Limb (tissue), 2 donors: ENCODE data around the gene ZNF785.
"Not testable (repeated sequence)": the region's sequence is repeated elsewhere in the genome, so short reads cannot be mapped to it uniquely, and the experiment has no call there.

Experiments used
- DNase-seq, 2 donors: peaks; one replicate each; pipeline ENCODE4 v3.0.0-alpha.2; 2016; ENCODE audit errors: extremely low spot score in 2 of 2

The ZNF785 gene

DNA sequence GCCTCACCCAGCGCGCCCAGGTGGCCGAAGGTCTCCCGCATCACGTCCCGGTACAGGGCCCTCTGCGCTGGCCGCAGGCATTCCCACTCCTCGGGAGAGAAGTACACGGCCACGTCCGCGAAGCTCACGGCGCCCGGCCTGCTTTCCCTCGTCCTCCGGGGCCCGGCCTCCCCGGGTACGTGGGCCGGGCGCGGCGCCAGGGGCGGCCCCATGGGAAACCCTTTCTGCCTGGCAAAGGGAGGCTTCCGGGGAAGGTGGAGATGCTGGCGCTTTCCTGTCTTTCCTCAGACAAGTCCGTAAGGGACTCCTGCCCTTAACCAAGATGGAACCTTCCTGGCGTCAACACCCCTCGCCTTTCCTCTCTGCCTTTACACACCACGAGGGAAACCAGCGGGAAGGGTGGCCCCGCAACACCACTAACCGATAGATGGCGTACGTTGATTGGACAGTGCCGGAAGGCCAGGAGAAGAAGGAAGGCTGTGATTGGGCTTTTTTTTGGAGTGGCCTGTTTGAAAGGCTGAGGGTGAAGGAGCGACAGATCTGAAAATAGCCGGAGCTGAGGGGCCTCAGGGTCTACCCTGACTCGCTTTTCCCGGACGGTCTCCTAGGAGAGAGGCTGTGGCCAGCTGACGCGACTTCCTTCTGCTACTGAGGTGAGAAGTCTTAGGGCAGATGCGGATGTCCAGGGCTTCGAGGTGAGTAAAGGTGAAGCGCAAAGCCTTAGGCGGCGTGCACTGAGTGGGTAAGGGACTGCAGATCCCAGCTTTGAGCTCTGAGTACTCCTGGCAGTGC, at the start of gene ZNF785:
ZNF785 (minus strand) TSS at position 298 of the 792 bp plus-strand sequence; CDS start at position 212, 86 bp downstream.
- DNase-seq: peak; percentile 95 to 99

- DNase-seq: no peak
Measured at GRCh38 chr16:30633526-30633925, 48.0 kb upstream of the ZNF785 start.

DNA sequence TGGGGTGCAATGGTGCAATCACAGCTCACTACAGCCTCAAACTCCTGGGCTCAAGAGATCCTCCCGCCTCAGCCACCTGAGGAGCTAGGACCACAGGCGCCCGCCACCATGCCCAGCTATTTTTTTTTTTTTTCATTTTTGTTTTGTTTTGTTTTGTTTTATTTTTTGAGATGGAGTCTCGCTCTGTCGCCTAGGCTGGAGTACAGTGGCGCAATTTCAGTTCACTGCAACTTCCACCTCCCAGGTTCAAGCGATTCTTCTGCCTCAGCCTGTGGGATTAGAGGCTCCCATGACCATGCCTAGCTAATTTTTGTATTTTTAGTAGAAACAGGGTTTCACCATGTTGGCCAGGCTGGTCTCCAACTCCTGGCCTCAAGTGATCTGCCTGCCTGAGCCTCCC, 47.0 kb upstream of the ZNF785 start:
- not testable (repeated sequence) for DNase-seq

DNA sequence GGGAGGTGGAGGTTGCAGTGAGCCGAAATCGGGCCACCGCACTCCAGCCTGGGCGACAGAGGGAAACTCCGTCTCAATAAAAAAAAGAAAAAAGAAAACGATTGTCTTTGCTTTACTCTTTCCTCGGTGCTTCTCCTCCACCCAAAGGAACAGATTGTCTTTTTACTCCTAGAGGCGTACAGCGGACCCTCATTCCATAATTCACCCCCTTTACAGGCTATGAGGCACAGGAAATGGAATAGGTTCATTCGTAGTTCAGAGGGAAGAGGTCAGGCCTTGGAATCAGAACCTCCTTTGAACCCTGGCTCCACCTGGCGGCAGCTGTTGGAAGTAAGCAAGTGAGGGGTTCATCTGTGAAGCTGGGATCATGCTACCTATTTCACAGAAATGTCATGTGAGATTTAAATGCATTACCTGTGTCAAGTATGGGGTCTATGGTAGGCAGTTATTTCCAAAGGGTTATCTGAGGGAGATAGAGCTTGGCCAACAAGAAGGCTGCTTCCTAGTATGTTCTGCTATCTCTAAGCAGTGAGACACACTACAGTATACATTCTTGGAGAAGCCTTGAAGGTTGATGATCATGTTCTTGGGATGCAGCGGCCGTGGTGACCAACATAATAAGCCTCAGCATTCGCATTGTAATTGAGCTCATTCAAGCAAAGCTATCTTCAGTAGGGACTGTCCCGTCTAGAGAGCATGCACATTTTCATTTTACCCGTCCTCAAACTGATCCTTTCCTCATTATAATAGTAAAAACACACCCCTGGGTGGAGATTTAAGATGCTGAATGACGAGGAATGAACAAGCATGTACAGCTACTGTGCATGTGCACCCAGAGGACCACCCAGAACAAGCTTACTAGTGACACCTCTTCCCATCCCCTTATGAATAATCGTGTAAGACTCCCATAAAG, 43.4 kb upstream of the ZNF785 start:
- DNase-seq: peak; percentile 69 to 89

GRCh38 chr16:30626236-30626635, 40.7 kb upstream of the ZNF785 start:
- no peak for DNase-seq

- DNase-seq: no peak
Measured at GRCh38 chr16:30623536-30624283, 38.2 kb upstream of the ZNF785 start.

DNA sequence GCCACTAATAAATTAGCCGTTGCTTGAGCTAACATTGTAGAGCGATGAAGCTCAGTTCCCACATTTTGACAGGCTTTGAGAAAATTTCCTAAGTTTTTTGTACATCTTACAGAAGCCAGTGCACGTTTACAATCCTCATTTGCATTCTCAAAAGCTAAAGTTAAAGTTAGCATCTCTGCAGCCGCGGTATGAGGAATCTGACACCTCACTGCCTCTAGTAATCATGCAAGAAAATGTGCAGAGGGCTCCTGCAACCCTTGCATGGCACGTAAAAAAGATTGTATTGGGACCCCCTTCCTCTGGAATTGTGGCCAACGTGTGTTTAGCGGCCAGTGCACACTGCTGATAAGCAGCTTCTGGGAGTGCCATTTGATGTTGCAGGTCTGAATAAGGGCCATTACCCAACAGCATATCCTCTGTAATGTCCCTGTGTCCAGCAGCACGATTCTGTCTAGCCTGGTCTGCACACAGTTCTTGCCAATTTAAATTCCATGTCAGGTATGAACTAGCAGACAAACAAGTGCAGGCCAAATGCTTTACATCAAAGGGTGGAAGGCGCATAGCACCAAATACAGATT, 37.0 kb upstream of the ZNF785 start:
- no peak for DNase-seq

- no peak for DNase-seq
Measured at GRCh38 chr16:30621765-30622164, 36.3 kb upstream of the ZNF785 start.

DNA sequence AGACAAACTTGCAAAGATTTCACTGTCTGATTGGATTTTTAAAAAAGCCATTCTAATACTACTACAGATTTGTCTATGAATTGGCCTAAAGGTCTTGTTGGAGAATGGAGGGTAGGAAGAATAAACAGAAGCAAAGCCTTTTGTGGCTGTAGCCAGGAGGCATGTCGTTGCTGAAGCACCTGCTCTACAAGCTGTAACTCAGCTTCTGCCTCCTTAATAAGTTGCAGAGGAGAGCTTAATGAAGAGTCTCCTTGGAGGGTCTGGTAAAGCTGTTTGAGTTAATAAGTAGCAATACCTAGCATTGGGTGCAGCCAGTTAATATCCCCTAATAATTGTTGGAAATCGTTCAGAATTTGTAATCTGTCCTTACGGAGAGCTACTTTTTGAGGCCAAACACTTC, 34.7 kb upstream of the ZNF785 start:
- no peak for DNase-seq

GRCh38 chr16:30619638-30620037, 34.1 kb upstream of the ZNF785 start:
- DNase-seq: no peak

DNA sequence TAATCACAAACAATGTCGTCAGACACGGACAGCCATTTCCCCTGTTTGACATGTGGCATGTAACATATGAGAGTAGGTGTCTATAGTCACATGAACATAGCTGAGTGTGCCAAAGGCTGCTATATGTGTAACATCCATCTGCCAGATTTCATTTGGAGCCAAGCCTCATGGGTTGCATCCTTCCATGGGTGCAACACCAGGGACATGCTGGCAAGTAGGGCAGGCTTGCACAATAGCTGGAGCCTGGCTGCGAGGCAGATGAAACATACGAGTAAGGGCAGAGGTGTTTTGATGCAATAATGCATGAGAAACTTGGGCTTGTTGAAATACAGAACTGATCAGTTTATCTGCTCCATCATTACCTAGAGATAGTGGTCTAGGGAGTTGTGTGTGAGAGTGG, 33.7 kb upstream of the ZNF785 start:
- no peak for DNase-seq

- peak in 1 of 2 donors; percentile 35 for DNase-seq
Measured at GRCh38 chr16:30615358-30616091, 30.0 kb upstream of the ZNF785 start.

GRCh38 chr16:30609926-30610839, 24.7 kb upstream of the ZNF785 start, which contains the start of gene ZNF689:
ZNF689 (minus strand) TSS chr16:30610389; CDS start chr16:30610041, 348 bp downstream.
- peak; percentile 95 to 99 for DNase-seq

DNA sequence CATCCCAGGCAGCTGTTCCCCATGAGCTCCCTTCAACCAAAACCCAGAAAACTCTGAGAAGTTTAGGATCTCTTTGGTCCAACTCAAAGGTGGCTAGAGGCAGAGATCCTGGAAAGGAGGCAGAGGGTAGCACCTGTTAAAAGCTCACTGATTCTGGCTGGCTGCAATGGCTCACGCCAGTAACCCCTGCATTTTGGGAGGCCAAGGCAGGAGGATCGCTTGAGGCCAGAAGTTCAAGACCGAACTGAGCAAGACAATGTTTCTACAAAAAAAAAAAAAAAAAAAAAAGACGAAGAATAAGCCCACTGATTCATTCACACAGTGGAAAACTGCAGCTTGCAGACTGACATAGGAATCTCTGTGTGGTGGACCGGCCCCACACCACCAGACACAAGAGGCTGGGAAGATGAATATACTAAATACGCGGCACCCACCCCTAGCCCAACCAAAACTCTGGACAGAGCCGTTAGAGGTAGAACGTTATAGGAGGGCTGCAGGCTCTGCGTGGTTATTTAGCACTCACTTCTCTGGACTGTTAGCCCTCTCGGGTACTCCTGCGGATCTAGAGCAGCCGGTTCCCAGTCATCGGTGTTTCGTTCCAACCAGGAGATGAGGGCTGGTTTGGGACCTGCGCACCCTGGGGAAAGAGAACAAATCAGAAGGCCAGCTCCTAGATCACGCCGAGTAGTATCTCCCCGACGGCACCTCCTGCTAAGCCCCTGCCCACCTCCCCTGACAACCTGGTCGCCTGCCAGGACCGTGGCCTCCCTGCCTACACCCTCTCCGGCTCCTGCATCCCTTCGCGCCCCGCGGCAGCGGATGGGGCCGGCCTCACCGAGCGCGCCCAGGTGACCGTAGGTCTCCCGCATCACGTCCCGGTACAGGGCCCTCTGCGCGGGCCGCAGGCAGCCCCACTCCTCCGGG, 23.8 kb upstream of the ZNF785 start:
- peak in 1 of 2 donors; percentile 77 for DNase-seq

DNA sequence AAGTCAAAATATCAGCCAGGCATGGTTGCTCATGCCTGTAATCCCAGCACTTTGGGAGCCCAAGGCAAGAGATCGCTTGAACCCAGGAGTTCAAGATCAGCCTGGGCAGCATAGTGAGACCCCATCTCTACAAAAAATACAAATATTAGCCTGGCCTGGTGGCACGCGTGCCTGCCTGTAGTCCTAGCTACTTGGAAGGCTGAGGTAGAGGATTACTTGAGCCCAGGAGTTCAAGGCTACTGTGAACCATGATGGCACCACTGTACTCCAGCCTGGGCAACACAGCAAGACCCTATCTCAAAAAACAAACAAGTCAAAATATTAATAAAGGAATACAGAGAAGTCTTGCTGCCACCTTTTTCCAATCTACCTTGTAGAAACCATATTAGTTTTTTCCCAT, 20.5 kb upstream of the ZNF785 start:
- no peak for DNase-seq

DNA sequence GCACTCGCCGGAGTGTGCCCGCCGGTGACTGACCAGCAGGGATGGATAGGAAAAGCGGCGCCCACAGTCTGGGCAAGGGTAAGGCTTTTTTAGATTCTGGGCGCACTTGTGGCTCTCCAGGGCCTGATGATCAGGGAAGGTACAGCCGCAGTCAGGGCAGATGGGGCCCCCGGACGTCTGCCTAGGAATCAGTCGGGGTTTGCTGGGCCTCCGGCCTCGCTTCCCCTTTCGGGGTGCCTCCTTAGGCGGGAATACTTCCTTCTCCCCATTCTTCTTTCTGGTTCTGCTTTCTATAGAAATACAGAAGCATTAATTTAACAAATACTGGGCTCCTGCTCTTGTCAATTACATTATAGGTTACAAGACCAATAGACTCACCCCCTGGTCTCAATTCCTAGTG, 19.7 kb upstream of the ZNF785 start:
- DNase-seq: no peak

DNA sequence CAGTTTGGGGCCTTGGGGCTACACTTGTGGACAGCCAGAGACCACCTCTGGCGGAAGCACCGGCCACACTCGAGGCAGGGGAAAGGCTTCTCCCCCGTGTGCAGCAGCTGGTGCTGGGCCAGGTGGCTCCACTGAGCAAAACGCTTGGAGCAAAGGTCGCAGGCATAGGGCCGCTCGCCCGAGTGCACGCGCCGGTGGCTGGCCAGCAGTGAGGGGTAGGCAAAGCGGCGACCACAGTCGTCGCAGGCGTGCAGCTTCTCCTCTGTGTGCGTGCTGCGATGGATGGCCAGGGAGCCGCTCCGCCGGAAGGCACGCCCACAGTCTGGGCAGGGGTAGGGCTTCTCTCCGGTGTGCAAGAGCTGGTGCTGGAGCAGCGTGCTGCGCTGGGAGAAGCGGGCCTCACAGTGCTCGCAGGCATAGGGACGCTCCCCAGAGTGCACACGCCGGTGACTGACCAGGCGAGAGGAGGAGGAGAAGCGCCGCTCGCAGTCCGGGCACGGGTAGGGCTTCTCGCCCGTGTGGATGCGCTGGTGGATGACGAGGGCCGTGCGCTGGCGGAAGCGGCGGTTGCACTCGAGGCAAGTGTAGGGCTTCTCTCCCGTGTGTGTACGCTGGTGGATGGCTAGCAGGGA, 18.9 kb upstream of the ZNF785 start:
- no peak for DNase-seq

DNA sequence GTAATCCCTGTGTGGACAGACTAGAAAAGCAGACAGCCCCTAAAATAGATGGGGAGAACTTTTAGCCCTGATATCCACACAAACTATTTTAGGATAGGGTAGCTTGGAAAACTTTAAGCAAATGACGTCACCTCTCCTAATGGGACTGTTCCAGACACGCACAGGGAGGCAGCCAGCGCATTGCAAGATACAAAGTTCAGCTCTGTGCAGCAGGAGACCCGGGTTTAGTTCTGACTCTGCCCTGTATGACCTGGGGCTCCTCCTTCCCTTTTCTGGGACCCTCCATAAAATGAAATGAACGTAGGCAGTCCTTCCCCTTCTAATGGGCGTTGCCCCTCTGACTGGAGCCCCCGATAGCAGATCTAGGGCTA, 18.4 kb upstream of the ZNF785 start:
- no peak for DNase-seq
